ENCODE measurements around the gene RDM1. TPM values are rescaled to one million over a fixed set of nuclear protein-coding genes. Genes with fewer than 3 reads are reported as not detected.
"Not testable (repeated sequence)": the region's sequence is repeated elsewhere in the genome, so short reads cannot be mapped to it uniquely, and the experiment has no call there.

Gene RDM1
- total RNA-seq, 1 experiment from 2014 or later, result 2.1 TPM

DNA sequence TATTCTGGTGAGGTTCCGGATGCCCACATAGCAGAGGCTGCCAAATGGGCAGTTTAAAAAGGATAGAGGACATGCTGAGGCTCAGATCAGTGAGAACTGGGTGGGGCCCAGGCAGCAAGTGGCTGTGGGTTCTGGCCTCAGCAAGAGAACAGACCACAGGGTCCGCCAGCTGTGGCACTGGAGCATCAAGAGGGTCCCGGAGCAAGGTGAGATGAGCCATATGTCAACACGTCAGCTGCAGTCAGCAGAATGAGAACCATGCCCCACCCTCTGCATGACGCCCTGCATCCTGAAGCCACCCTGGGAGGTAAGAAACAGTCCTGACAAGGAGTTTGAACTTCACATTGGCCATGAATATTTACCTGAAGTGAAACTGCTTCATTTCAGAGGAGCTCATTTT, 30.3 kb downstream of the RDM1 start:
- Histone ChIP-seq H3K9me3 (ENCODE audit: low read depth, low read length, poor library complexity, severe bottlenecking) (no peaks in the 10 kb centered on the region), H3K36me3 (ENCODE audit: insufficient read depth, low read length, poor library complexity, severe bottlenecking) (no peaks in the 10 kb centered on the region), H3K4me3 (ENCODE audit: low read depth, low read length, poor library complexity, severe bottlenecking) (no peak overlapping the region), H3K27ac (ENCODE audit: low read depth, low read length, poor library complexity, severe bottlenecking) (no peak overlapping the region), H3K4me1 (ENCODE audit: insufficient read depth, low read length, poor library complexity, severe bottlenecking) (no peaks in the 10 kb centered on the region), H3K27me3 (replicated peaks; ENCODE audit: insufficient read depth, low read depth, low read length, poor library complexity) (no peaks in the 10 kb centered on the region)
- ChIA-PET POLR2A (ENCODE audit: low non-redundant PET) (no interaction called here), CTCF (no interaction called here)
- no peak for DNase-seq (ENCODE audit: low spot score)
- no TSS peak for BruUV-seq (replicated peaks)
- TF ChIP-seq CTCF (conservative IDR thresholded peaks at IDR 0.05; ENCODE audit: low read depth, low read length) (no peak), EZH2 (IDR thresholded peaks at IDR 0.05; ENCODE audit: borderline replicate concordance, low read depth, low read length, poor library complexity, severe bottlenecking) (no peak)
- intact Hi-C loops (cut with micrococcal nuclease; ENCODE audit: unreplicated experiment), result no loop called here

GRCh38 chr17:35898283-35899070, 32.1 kb downstream of the RDM1 start:
- BruUV-seq (replicated peaks), result no TSS peak
- DNase-seq (ENCODE audit: low spot score), result no peak
- H3K4me3 ChIP-seq (ENCODE audit: low read depth, low read length, poor library complexity, severe bottlenecking), result no peak overlapping the region
- H3K27ac ChIP-seq (ENCODE audit: low read depth, low read length, poor library complexity, severe bottlenecking), result no peak overlapping the region
- no peaks in the 10 kb centered on the region for H3K36me3 ChIP-seq (ENCODE audit: insufficient read depth, low read length, poor library complexity, severe bottlenecking)
- POLR2A ChIA-PET (ENCODE audit: low non-redundant PET), result no interaction called here
- no peaks in the 10 kb centered on the region for H3K27me3 ChIP-seq (replicated peaks; ENCODE audit: insufficient read depth, low read depth, low read length, poor library complexity)
- TF ChIP-seq CTCF (conservative IDR thresholded peaks at IDR 0.05; ENCODE audit: low read depth, low read length), result no peak
- no peak for TF ChIP-seq EZH2 (IDR thresholded peaks at IDR 0.05; ENCODE audit: borderline replicate concordance, low read depth, low read length, poor library complexity, severe bottlenecking)
- H3K9me3 ChIP-seq (ENCODE audit: low read depth, low read length, poor library complexity, severe bottlenecking), result no peaks in the 10 kb centered on the region
- intact Hi-C loops (cut with micrococcal nuclease; ENCODE audit: unreplicated experiment), result no loop called here
- CTCF ChIA-PET, result no interaction called here
- H3K4me1 ChIP-seq (ENCODE audit: insufficient read depth, low read length, poor library complexity, severe bottlenecking), result no peaks in the 10 kb centered on the region

- H3K27me3 ChIP-seq (replicated peaks; ENCODE audit: insufficient read depth, low read depth, low read length, poor library complexity); CTCF ChIA-PET: not testable (repeated sequence)
These were observed 32.8 kb downstream of the RDM1 start for GRCh38 chr17:35897772-35898171.

More at GRCh38 chr17:35897772-35898171, 32.8 kb downstream of the RDM1 start:
- DNase-seq (ENCODE audit: low spot score); intact Hi-C loops (cut with micrococcal nuclease; ENCODE audit: unreplicated experiment); H3K4me1 ChIP-seq (ENCODE audit: insufficient read depth, low read length, poor library complexity, severe bottlenecking); H3K9me3 ChIP-seq (ENCODE audit: low read depth, low read length, poor library complexity, severe bottlenecking); H3K27ac ChIP-seq (ENCODE audit: low read depth, low read length, poor library complexity, severe bottlenecking); BruUV-seq (replicated peaks); POLR2A ChIA-PET (ENCODE audit: low non-redundant PET); H3K4me3 ChIP-seq (ENCODE audit: low read depth, low read length, poor library complexity, severe bottlenecking); H3K36me3 ChIP-seq (ENCODE audit: insufficient read depth, low read length, poor library complexity, severe bottlenecking): not testable (repeated sequence)

Measured in A673 (cell line).